Inflammatory macrophage (primary cell): Measurements from ENCODE around the gene BCL7A.
"Not testable (repeated sequence)": the region's sequence is repeated elsewhere in the genome, so short reads cannot be mapped to it uniquely, and the experiment has no call there.

Experiments used
- DNase-seq, 2 donors: peaks; one replicate each; pipeline ENCODE4 v3.0.0-alpha.2; 2020 to 2022

The BCL7A gene

GRCh38 chr12:122028165-122028904 is 6.7 kb downstream of the BCL7A start:
- DNase-seq = no peak

- no peak for DNase-seq
Measured at GRCh38 chr12:122028905-122029560, 7.3 kb downstream of the BCL7A start.

GRCh38 chr12:122029620-122030423 is 8.1 kb downstream of the BCL7A start:
- no peak for DNase-seq

- DNase-seq = no peak
Measured at GRCh38 chr12:122030424-122031035, 8.8 kb downstream of the BCL7A start.

GRCh38 chr12:122031342-122032216 is 9.9 kb downstream of the BCL7A start:
- DNase-seq = peak; percentile 30 to 41

- no peak for DNase-seq
Measured at GRCh38 chr12:122032580-122032979, 10.9 kb downstream of the BCL7A start.

- DNase-seq = no peak
Measured at GRCh38 chr12:122035292-122035691, 13.6 kb downstream of the BCL7A start.

GRCh38 chr12:122036153-122036552 is 14.5 kb downstream of the BCL7A start:
- DNase-seq = no peak

GRCh38 chr12:122040579-122041386 is 19.1 kb downstream of the BCL7A start:
- DNase-seq = no peak

- not testable (repeated sequence) for DNase-seq
Measured at GRCh38 chr12:122041458-122041857, 19.8 kb downstream of the BCL7A start.

- no peak for DNase-seq
Measured at GRCh38 chr12:122042910-122043309, 21.2 kb downstream of the BCL7A start.

- no peak for DNase-seq
Measured at GRCh38 chr12:122043476-122043875, 21.8 kb downstream of the BCL7A start.

- DNase-seq = no peak
Measured at GRCh38 chr12:122045262-122045661, 23.6 kb downstream of the BCL7A start.

GRCh38 chr12:122046145-122046544 is 24.5 kb downstream of the BCL7A start:
- DNase-seq = no peak

GRCh38 chr12:122048151-122048550 is 26.5 kb downstream of the BCL7A start:
- no peak for DNase-seq

- DNase-seq = no peak
Measured at GRCh38 chr12:122049827-122050226, 28.1 kb downstream of the BCL7A start.

- DNase-seq = no peak
Measured at GRCh38 chr12:122050706-122051105, 29.0 kb downstream of the BCL7A start.

- no peak for DNase-seq
Measured at GRCh38 chr12:122051231-122051876, 29.7 kb downstream of the BCL7A start.

- no peak for DNase-seq
Measured at GRCh38 chr12:122052285-122052684, 30.6 kb downstream of the BCL7A start.

GRCh38 chr12:122054842-122055520 is 33.3 kb downstream of the BCL7A start:
- DNase-seq = no peak
